Epithelial cell of esophagus (primary cell): ENCODE results near the gene C19orf25.

Source experiments
- DNase-seq: peaks from one replicate; pipeline ENCODE4 v3.0.0; 2010; ENCODE audit warnings: low read depth
- H3K4me3 ChIP-seq: 2 replicates; pipeline ENCODE4 v1.5.1; 2011; ENCODE audit warnings: mild to moderate bottlenecking, low read length, control low read depth
- TF ChIP-seq, protein P1 (sequence below): IDR thresholded peaks from 2 replicates; pipeline ENCODE4 v1.5.1; 2011; ENCODE audit warnings: low read depth, mild to moderate bottlenecking, low read length, control low read depth, inconsistent platforms; ENCODE audit not compliant: insufficient read depth; ENCODE audit errors: missing control alignments

The C19orf25 gene

DNA sequence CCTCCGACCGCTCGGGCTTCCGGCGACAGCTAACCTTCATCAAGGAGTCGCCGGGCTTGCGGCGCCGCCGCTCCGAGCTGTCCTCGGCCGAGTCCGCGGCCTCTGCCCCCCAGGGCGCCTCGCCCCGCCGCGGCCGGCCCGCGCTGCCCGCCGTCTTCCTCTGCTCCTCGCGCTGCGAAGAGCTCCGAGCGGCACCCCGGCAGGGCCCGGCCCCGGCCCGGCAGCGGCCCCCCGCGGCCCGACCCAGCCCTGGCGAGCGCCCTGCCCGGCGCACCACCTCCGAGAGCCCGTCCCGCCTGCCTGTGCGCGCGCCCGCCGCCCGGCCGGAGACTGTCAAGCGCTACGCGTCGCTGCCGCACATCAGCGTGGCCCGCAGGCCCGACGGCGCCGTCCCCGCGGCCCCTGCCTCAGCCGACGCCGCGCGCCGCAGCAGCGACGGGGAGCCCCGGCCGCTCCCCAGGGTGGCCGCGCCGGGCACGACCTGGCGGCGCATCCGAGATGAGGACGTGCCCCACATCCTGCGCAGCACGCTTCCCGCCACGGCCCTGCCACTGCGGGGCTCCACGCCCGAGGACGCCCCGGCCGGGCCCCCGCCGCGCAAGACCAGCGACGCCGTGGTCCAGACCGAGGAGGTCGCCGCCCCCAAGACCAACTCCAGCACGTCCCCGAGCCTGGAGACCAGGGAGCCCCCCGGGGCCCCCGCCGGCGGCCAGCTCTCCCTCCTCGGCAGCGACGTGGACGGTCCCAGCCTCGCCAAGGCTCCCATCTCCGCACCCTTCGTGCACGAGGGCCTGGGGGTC lies 9.6 kb downstream of the C19orf25 start:
- peak; percentile 56 for DNase-seq
- H3K4me3 ChIP-seq, result peak overlapping the region; percentile 38
- TF ChIP-seq, protein P1, sequence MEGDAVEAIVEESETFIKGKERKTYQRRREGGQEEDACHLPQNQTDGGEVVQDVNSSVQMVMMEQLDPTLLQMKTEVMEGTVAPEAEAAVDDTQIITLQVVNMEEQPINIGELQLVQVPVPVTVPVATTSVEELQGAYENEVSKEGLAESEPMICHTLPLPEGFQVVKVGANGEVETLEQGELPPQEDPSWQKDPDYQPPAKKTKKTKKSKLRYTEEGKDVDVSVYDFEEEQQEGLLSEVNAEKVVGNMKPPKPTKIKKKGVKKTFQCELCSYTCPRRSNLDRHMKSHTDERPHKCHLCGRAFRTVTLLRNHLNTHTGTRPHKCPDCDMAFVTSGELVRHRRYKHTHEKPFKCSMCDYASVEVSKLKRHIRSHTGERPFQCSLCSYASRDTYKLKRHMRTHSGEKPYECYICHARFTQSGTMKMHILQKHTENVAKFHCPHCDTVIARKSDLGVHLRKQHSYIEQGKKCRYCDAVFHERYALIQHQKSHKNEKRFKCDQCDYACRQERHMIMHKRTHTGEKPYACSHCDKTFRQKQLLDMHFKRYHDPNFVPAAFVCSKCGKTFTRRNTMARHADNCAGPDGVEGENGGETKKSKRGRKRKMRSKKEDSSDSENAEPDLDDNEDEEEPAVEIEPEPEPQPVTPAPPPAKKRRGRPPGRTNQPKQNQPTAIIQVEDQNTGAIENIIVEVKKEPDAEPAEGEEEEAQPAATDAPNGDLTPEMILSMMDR, result no peak

DNA sequence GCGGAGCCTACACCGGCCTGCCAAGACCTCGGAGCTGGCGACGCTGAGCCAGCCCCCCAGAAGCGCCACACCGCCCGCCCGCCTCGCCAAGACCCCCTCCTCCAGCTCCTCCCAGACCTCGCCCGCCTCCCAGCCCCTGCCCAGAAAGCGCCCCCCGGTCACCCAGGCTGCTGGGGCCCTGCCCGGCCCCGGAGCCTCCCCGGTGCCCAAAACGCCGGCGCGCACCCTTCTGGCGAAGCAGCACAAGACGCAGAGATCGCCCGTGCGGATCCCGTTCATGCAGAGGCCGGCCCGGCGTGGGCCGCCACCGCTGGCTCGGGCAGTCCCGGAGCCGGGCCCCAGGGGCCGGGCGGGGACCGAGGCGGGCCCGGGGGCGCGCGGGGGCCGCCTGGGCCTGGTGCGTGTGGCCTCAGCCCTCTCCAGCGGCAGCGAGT lies 10.2 kb downstream of the C19orf25 start:
- TF ChIP-seq, protein P1, result peak; percentile 16
- H3K4me3 ChIP-seq, result peak overlapping the region; percentile 18
- DNase-seq, result peak; percentile 78

DNA sequence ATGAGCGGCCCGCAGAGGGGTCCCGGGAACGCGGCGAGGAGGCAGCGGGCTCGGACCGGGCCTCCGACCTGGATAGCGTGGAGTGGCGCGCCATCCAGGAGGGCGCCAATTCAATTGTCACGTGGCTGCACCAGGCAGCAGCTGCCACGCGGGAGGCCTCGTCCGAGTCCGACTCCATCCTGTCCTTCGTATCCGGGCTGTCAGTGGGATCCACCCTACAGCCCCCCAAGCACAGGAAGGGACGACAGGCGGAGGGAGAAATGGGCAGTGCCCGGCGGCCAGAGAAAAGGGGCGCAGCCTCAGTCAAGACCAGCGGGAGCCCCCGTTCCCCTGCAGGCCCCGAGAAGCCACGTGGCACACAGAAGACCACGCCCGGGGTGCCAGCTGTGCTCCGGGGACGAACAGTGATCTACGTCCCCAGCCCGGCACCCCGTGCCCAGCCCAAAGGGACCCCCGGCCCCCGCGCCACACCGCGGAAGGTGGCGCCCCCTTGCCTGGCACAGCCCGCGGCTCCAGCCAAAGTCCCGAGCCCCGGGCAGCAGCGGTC lies 10.7 kb downstream of the C19orf25 start:
- peak overlapping the region; percentile 1 for H3K4me3 ChIP-seq
- DNase-seq, result no peak
- TF ChIP-seq, protein P1, result no peak

DNA sequence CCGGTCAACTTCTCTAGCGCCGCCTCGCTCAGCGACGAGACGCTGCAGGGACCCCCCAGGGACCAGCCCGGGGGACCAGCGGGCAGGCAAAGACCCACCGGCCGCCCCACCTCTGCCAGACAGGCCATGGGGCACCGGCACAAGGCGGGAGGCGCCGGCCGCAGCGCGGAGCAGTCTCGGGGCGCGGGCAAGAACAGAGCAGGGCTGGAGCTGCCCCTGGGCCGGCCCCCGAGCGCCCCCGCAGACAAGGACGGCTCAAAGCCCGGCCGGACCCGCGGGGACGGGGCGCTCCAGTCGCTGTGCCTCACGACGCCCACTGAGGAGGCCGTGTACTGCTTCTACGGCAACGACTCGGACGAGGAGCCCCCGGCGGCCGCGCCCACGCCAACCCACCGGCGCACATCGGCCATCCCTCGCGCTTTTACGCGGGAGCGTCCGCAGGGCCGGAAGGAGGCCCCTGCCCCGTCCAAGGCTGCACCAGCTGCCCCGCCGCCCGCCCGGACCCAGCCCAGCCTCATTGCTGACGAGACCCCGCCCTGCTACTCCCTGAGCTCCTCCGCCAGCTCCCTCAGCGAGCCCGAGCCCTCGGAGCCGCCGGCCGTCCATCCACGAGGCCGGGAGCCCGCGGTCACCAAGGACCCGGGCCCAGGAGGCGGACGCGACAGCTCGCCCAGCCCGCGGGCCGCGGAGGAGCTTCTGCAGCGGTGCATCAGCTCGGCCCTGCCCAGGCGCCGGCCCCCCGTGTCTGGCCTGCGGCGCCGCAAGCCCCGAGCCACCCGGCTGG lies 11.3 kb downstream of the C19orf25 start:
- TF ChIP-seq, protein P1, result no peak
- no peak for DNase-seq
- H3K4me3 ChIP-seq, result no peak overlapping the region

DNA sequence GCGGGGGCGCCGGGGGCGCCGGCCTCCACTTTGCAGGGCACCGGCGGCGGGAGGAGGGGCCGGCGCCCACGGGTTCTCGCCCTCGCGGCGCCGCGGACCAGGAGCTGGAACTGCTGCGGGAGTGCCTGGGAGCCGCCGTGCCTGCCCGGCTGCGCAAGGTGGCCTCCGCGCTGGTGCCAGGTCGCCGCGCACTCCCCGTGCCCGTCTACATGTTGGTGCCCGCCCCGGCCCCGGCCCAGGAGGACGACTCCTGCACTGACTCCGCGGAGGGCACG lies 11.9 kb downstream of the C19orf25 start:
- TF ChIP-seq, protein P1, result no peak
- no peak overlapping the region for H3K4me3 ChIP-seq
- no peak for DNase-seq

DNA sequence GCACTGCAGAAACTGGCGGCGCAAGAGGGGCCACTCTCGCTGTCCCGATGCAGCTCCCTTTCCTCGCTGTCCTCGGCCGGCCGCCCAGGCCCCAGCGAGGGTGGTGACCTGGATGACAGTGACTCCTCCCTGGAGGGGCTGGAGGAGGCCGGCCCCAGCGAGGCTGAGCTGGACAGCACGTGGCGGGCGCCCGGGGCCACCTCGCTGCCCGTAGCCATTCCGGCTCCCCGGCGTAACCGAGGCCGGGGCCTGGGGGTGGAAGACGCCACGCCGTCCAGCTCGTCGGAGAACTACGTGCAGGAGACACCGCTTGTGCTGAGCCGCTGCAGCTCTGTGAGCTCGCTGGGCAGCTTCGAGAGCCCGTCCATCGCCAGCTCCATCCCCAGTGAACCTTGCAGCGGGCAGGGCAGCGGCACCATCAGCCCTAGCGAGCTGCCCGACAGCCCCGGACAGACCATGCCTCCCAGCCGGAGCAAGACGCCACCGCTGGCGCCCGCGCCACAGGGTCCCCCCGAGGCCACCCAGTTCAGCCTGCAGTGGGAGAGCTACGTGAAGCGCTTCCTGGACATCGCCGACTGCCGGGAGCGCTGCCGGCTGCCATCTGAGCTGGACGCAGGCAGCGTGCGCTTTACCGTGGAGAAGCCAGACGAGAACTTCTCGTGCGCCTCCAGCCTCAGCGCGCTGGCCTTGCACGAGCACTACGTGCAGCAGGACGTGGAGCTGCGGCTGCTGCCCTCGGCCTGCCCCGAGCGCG lies 12.4 kb downstream of the C19orf25 start:
- no peak overlapping the region for H3K4me3 ChIP-seq
- DNase-seq, result no peak
- TF ChIP-seq, protein P1, result no peak
